ENCODE data around the gene NADSYN1.

NADSYN1 gene

GRCh38 chr11:71454470-71455113 lies 1.6 kb downstream of the NADSYN1 start:
- TF ChIP-seq, protein P1, sequence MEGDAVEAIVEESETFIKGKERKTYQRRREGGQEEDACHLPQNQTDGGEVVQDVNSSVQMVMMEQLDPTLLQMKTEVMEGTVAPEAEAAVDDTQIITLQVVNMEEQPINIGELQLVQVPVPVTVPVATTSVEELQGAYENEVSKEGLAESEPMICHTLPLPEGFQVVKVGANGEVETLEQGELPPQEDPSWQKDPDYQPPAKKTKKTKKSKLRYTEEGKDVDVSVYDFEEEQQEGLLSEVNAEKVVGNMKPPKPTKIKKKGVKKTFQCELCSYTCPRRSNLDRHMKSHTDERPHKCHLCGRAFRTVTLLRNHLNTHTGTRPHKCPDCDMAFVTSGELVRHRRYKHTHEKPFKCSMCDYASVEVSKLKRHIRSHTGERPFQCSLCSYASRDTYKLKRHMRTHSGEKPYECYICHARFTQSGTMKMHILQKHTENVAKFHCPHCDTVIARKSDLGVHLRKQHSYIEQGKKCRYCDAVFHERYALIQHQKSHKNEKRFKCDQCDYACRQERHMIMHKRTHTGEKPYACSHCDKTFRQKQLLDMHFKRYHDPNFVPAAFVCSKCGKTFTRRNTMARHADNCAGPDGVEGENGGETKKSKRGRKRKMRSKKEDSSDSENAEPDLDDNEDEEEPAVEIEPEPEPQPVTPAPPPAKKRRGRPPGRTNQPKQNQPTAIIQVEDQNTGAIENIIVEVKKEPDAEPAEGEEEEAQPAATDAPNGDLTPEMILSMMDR (IDR thresholded peaks at IDR 0.05; ENCODE audit: low read length, missing control alignments), result no peak
- no peak overlapping the region for H3K4me3 ChIP-seq (replicated peaks; ENCODE audit: low read depth, low read length)
- no peak for DNase-seq (ENCODE audit: low read depth)

- H3K4me3 ChIP-seq (replicated peaks; ENCODE audit: low read depth, low read length), result no peak overlapping the region
- TF ChIP-seq, protein P1 (IDR thresholded peaks at IDR 0.05; ENCODE audit: low read length, missing control alignments), result no peak
Observed at GRCh38 chr11:71456294-71456693, 3.3 kb downstream of the NADSYN1 start.

DNA sequence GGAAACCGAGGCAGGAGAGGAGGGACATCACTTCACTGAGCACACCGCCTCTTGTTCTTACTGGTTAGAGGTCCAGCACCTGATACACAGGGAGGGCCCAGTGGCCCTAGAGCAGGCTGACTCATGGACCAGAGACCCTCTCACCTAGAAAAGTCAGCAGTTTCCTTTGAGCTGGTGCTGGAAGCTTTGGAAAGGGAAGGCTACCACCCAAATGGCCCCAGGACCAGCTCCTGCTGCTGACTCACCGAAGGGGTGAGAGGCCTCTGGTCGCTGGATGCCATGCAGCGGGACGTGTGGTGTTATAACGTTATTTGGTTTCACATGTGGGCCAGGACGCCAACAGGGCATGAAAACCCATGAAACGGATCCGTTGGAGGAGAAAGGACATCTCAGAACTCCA lies 3.8 kb downstream of the NADSYN1 start:
- TF ChIP-seq, protein P1 (IDR thresholded peaks at IDR 0.05; ENCODE audit: low read length, missing control alignments), result no peak
- H3K4me3 ChIP-seq (replicated peaks; ENCODE audit: low read depth, low read length), result no peak overlapping the region
- no peak for DNase-seq (ENCODE audit: low read depth)

More at GRCh38 chr11:71456294-71456693, 3.3 kb downstream of the NADSYN1 start:
- DNase-seq (ENCODE audit: low read depth), result no peak

DNA sequence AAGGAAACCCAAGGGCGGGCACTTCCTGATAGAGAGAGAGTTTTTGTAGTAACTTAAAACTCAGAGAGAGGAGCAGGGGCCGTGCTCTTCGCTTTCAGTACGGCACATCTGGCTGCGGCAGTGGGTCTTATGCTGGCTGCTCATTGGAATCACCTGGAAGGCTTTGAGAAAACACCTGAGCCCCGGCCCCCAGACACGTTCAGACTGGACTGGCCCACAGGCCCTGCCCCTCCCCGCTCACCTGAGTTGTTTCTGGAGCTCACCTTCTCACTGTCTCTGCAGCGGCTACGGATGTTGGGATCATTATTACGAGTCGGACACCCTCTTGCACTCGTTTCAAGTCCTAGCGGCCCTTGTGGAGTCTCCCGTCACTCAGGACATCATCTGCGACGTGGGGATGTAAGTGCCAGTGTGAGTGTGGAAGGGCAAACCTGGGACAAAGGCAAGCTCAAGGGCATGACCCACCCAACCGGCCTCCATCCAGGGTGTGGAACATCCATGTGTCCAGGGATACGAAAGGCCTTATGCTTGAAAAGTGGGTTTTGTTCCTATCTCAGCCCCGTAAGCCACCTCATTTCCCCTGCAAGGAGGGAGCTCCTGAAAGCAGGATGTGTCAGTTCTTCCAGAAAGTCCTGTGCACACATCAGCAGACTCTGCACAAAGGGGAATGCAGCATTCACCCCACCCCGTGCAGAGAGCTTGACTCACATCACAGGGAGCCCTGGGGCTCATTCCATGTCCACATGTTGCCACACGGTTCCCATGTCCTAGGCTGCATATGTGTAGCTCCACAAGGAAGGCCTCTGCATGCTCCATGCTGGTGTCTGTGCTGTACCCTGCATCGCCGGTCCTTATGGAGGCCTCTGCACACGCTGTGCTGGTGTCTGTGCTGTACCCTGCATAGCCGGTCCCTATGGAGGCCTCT lies 5.4 kb downstream of the NADSYN1 start:
- TF ChIP-seq, protein P1 (IDR thresholded peaks at IDR 0.05; ENCODE audit: low read length, missing control alignments), result no peak
- DNase-seq (ENCODE audit: low read depth), result no peak
- H3K4me3 ChIP-seq (replicated peaks; ENCODE audit: low read depth, low read length), result no peak overlapping the region

DNA sequence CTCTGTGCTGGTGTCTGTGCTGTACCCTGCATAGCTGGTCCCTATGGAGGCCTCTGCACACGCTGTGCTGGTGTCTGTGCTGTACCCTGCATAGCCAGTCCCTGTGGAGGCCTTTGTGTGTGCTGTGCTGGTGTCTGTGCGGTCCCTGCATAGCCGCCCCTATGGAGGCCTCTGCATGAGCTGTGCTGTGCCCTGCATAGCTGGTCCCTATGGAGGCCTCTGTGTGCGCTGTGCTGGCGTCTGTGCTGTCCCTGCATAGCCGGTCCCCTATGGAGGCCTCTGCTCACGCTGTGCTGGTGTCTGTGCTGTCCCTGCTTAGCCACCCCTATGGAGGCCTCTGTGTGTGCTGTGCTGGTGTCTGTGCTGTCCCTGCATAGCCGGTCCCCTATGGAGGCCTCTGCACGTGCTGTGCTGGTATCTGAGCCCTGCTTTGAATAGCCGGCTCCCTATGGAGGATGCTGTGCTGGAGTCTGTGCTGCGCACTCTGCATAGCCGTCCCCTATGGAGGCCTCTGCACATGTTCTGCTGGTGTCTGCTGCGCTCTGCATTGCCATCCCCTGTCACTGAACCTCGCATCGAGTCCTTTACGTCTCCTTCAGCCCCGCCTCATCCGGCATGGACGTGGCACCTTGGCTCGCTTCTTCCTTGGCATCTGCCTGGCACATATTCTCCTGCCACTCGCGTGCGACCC lies 6.2 kb downstream of the NADSYN1 start:
- no peak for DNase-seq (ENCODE audit: low read depth)
- TF ChIP-seq, protein P1 (IDR thresholded peaks at IDR 0.05; ENCODE audit: low read length, missing control alignments), result no peak
- no peak overlapping the region for H3K4me3 ChIP-seq (replicated peaks; ENCODE audit: low read depth, low read length)

DNA sequence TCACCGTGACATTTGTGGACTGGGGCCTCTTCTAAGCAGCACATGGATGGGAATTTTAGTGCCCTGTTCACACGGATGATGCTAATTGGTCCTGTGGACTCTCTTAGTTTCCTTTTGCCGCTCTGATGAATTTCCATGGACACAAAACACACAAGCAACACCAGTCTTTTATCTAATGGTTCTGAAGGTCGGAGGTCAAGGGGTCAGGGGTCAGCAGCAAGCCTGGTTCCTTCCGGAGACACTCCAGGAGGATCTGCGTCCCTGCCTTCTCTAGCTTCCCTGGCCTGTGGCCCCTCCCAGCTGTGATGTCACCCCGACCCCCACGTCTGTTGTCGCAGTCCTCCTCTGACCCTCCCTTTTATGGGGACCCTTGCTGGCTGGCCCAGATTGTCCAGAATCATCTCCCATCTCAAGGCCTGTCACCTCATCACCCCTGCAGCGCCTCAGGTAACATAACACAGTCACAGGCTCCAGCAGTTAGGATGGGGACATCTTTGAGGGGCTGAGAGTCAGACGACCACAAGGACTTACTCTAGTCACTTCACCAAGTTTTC lies 6.8 kb downstream of the NADSYN1 start:
- TF ChIP-seq, protein P1 (IDR thresholded peaks at IDR 0.05; ENCODE audit: low read length, missing control alignments), result no peak
- no peak overlapping the region for H3K4me3 ChIP-seq (replicated peaks; ENCODE audit: low read depth, low read length)

More for the DNA sequence above, 6.8 kb downstream of the NADSYN1 start:
- DNase-seq (ENCODE audit: low read depth), result no peak

Measured in fibroblast of pulmonary artery (primary cell).